Memory B cell (primary cell): ENCODE measurements around the gene BICD1.

Experiments used
- ATAC-seq: fragments of 150-1000 bp; cut with Tn5 transposase; 2 replicates; pipeline ENCODE4 v1.10.0; 2021; ENCODE audit warnings: low read depth, mild to moderate bottlenecking, moderate library complexity
- DNase-seq, 2 donors: peaks; one replicate each; pipeline ENCODE4 v3.0.0; 2022; ENCODE audit warnings: low spot score in 2 of 2
- H3K27ac Mint-ChIP-seq: one replicate; pipeline ENCODE4 v1.8.0; 2022; ENCODE audit warnings: mild to moderate bottlenecking, moderate library complexity, mixed read lengths
- H3K27me3 Mint-ChIP-seq: one replicate; pipeline ENCODE4 v1.8.0; 2022; ENCODE audit warnings: mixed read lengths
- H3K36me3 Mint-ChIP-seq: one replicate; pipeline ENCODE4 v1.8.0; 2022; ENCODE audit warnings: mild to moderate bottlenecking, mixed read lengths
- H3K4me1 Mint-ChIP-seq: one replicate; pipeline ENCODE4 v1.8.0; 2022; ENCODE audit warnings: mixed read lengths
- H3K4me3 Mint-ChIP-seq: one replicate; pipeline ENCODE4 v1.8.0; 2022; ENCODE audit warnings: mild to moderate bottlenecking, moderate library complexity, mixed read lengths
- H3K9me3 Mint-ChIP-seq: one replicate; pipeline ENCODE4 v1.8.0; 2022; ENCODE audit warnings: mixed read lengths

Gene BICD1

DNA sequence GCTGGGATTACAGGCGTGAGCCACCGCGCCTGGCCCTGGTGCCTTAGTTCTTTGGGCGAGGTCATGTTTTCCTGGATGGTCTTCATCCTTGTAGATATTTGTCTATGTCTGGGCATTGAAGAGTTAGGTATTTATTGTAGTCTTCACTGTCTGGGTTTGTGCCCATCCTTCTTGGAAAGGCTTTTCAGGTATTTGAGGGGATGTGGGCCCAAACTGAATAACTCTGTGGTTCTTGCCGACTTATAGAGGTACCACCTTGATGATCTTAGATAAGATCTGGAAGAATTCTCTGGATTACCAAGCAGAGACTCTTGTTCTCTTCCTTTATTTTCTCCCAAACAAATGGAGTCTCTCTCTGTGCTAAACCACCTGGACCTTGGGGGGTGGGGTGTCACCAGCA is 311.6 kb downstream of the BICD1 start:
- Mint-ChIP-seq H3K4me3 (no peak overlapping the region), H3K27ac (no peak overlapping the region), H3K4me1 (no peaks in the 10 kb centered on the region), H3K27me3 (no peaks in the 10 kb centered on the region), H3K36me3 (no peaks in the 10 kb centered on the region), H3K9me3 (no peaks in the 10 kb centered on the region)
- DNase-seq (no peak), ATAC-seq (no peak)

DNA sequence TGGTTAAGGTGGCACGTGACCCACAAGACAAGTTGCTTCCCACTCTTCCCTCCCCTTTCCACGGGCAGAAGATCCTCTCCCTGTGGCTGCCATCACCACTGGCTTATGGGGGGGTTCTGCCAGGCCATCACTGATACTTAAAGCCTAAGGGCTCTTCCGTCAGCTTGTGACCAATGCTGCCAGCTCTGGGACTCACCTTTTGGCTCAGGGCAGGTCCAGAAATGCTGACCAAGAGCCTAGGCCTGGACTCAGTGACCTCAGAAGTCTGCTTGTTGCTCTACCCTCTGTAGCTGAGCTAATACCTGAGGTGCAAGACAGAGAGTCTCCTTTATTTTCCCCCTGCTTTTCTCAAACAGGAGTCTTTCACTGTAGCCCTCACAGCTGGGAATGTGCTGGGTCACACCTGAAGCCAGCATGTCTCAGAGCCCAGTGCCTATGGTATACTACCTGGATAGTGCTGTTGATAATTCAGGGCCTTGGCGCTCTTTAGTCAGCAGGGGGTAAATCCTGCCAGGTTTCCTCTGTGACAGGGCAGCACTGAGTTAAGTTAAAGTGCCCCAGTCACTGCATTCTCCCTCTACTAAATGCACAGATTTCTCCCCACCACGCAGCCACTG is 312.4 kb downstream of the BICD1 start:
- Mint-ChIP-seq H3K27me3 (no peaks in the 10 kb centered on the region), H3K27ac (no peak overlapping the region), H3K4me3 (no peak overlapping the region), H3K36me3 (no peaks in the 10 kb centered on the region), H3K9me3 (no peaks in the 10 kb centered on the region), H3K4me1 (no peaks in the 10 kb centered on the region)
- no peak for ATAC-seq
- no peak for DNase-seq

- DNase-seq, result no peak
- Mint-ChIP-seq H3K4me3 (no peak overlapping the region), H3K4me1 (no peaks in the 10 kb centered on the region), H3K27me3 (no peaks in the 10 kb centered on the region), H3K36me3 (no peaks in the 10 kb centered on the region), H3K27ac (no peak overlapping the region), H3K9me3 (no peaks in the 10 kb centered on the region)
- no peak for ATAC-seq
Measured at GRCh38 chr12:32419520-32419960, 312.9 kb downstream of the BICD1 start.

GRCh38 chr12:32420356-32420755 is 313.7 kb downstream of the BICD1 start:
- H3K9me3 Mint-ChIP-seq, result no peaks in the 10 kb centered on the region
- no peak for ATAC-seq

GRCh38 chr12:32423559-32423958 is 316.9 kb downstream of the BICD1 start:
- DNase-seq (no peak), ATAC-seq (no peak)
- no peaks in the 10 kb centered on the region for H3K4me1 Mint-ChIP-seq
- H3K36me3 Mint-ChIP-seq, result peaks cover 8% of the 10 kb centered on the region
- H3K27me3 Mint-ChIP-seq, result peaks cover 2% of the 10 kb centered on the region
- H3K27ac Mint-ChIP-seq, result no peak overlapping the region
- peaks cover 11% of the 10 kb centered on the region for H3K9me3 Mint-ChIP-seq
- H3K4me3 Mint-ChIP-seq, result no peak overlapping the region

More at GRCh38 chr12:32420356-32420755, 313.7 kb downstream of the BICD1 start:
- peak overlapping the region; percentile 42 for H3K27ac Mint-ChIP-seq
- H3K4me3 Mint-ChIP-seq, result no peak overlapping the region
- H3K36me3 Mint-ChIP-seq, result no peaks in the 10 kb centered on the region
- no peaks in the 10 kb centered on the region for H3K27me3 Mint-ChIP-seq
- DNase-seq, result no peak
- H3K4me1 Mint-ChIP-seq, result no peaks in the 10 kb centered on the region

DNA sequence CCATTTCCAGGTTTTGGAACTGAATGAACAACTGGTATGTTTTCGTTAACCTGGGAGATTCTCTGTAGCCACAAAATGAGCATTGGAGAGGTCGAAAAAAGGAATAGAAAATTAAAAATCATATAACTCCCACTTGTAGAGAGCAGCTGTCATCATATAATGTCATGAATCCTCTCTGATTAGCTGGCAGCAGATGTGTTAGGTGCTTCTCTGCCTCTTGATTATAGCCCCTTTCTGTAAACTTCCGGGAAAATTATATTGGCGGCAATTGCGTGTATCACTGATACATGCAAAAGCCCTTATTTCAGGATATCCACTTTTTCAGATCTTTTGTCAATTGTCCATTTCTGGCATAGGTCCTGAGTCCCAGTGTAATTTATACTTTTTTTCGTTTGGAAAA is 324.4 kb downstream of the BICD1 start:
- Mint-ChIP-seq H3K27ac (no peak overlapping the region), H3K9me3 (peaks cover 13% of the 10 kb centered on the region), H3K36me3 (peaks cover 10% of the 10 kb centered on the region), H3K27me3 (peaks cover 7% of the 10 kb centered on the region), H3K4me1 (no peaks in the 10 kb centered on the region), H3K4me3 (no peak overlapping the region)
- no peak for DNase-seq
- no peak for ATAC-seq
